DND-41 (cell line): ENCODE results near the gene GSDME.

Source experiments
- ATAC-seq: fragments of 200-7000 bp; cut with Tn5 transposase; 3 replicates; pipeline ENCODE4 v1.9.1; 2021; ENCODE audit warnings: low read depth; ENCODE audit not compliant: insufficient read depth
- DNase-seq: peaks from one replicate; pipeline ENCODE4 v3.0.0-alpha.2; 2020
- H2AFZ ChIP-seq: 2 replicates; pipeline ENCODE4 v1.6.0; 2012; ENCODE audit warnings: low read depth, low read length
- H3K27ac ChIP-seq: 2 replicates; pipeline ENCODE4 v1.5.1; 2012; ENCODE audit warnings: low read length, inconsistent platforms
- H3K27me3 ChIP-seq: fragments of 200-600 bp; sonication (generic); 2 replicates; pipeline ENCODE4 v1.6.0; 2012; ENCODE audit warnings: low read length, mild to moderate bottlenecking, inconsistent platforms; ENCODE audit not compliant: insufficient read depth, poor library complexity
- H3K36me3 ChIP-seq: 2 replicates; pipeline ENCODE4 v1.5.1; 2012; ENCODE audit warnings: low read length, inconsistent platforms; ENCODE audit not compliant: insufficient read depth
- H3K4me1 ChIP-seq: 2 replicates; pipeline ENCODE4 v1.5.1; 2012; ENCODE audit warnings: mild to moderate bottlenecking, low read length; ENCODE audit not compliant: insufficient read depth
- H3K4me2 ChIP-seq: 2 replicates; pipeline ENCODE4 v1.6.0; 2012; ENCODE audit warnings: mild to moderate bottlenecking, moderate library complexity, low read length, inconsistent platforms; ENCODE audit not compliant: insufficient read depth
- H3K4me3 ChIP-seq, 2 experiments: fragments of 200-600 bp in 1 of 2; shearing (Covaris generic) in 1 of 2; 2 replicates each; pipeline ENCODE4 v1.5.1; 2012 to 2016; ENCODE audit warnings: inconsistent platforms in 2 of 2, low read length in 2 of 2, mild to moderate bottlenecking in 2 of 2, low read depth in 1 of 2, moderate library complexity in 1 of 2
- H3K79me2 ChIP-seq: 2 replicates; pipeline ENCODE4 v1.6.0; 2012; ENCODE audit warnings: low read length, inconsistent platforms; ENCODE audit not compliant: insufficient read depth
- H3K9ac ChIP-seq: 2 replicates; pipeline ENCODE4 v1.6.0; 2012; ENCODE audit warnings: low read depth, mild to moderate bottlenecking, inconsistent platforms, low read length, moderate library complexity
- H3K9me3 ChIP-seq: 2 replicates; pipeline ENCODE4 v1.5.1; 2012; ENCODE audit warnings: low read length, moderate library complexity, mild to moderate bottlenecking, inconsistent platforms; ENCODE audit not compliant: insufficient read depth, severe bottlenecking
- H4K20me1 ChIP-seq: 2 replicates; pipeline ENCODE4 v1.6.0; 2012; ENCODE audit warnings: low read length; ENCODE audit not compliant: insufficient read depth
- EZH2 ChIP-seq: IDR thresholded peaks from 3 replicates; pipeline ENCODE4 v1.6.1; 2012; ENCODE audit warnings: borderline replicate concordance, low read depth, mild to moderate bottlenecking, moderate library complexity, low read length, inconsistent platforms; ENCODE audit not compliant: severe bottlenecking
- TF ChIP-seq, protein P1 (sequence below): IDR thresholded peaks from 2 replicates; pipeline ENCODE4 v1.5.1; 2012; ENCODE audit warnings: borderline replicate concordance, low read length, moderate library complexity, mild to moderate bottlenecking; ENCODE audit not compliant: poor library complexity, severe bottlenecking; ENCODE audit errors: extremely low read depth

Gene GSDME

GRCh38 chr7:24784277-24784676, 27.0 kb upstream of the GSDME start:
- no peaks in the 10 kb centered on the region for H3K79me2 ChIP-seq
- ATAC-seq (no peak), DNase-seq (no peak)
- H3K27me3 ChIP-seq, result no peaks in the 10 kb centered on the region
- no peaks in the 10 kb centered on the region for H3K36me3 ChIP-seq
- H3K4me1 ChIP-seq, result no peaks in the 10 kb centered on the region
- H3K4me3 ChIP-seq, result no peak overlapping the region
- no peak overlapping the region for H3K9ac ChIP-seq
- H4K20me1 ChIP-seq, result no peaks in the 10 kb centered on the region
- no peak overlapping the region for H3K4me2 ChIP-seq
- TF ChIP-seq, protein P1, sequence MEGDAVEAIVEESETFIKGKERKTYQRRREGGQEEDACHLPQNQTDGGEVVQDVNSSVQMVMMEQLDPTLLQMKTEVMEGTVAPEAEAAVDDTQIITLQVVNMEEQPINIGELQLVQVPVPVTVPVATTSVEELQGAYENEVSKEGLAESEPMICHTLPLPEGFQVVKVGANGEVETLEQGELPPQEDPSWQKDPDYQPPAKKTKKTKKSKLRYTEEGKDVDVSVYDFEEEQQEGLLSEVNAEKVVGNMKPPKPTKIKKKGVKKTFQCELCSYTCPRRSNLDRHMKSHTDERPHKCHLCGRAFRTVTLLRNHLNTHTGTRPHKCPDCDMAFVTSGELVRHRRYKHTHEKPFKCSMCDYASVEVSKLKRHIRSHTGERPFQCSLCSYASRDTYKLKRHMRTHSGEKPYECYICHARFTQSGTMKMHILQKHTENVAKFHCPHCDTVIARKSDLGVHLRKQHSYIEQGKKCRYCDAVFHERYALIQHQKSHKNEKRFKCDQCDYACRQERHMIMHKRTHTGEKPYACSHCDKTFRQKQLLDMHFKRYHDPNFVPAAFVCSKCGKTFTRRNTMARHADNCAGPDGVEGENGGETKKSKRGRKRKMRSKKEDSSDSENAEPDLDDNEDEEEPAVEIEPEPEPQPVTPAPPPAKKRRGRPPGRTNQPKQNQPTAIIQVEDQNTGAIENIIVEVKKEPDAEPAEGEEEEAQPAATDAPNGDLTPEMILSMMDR, result no peak
- no peak for TF ChIP-seq EZH2
- no peak overlapping the region for H2AFZ ChIP-seq
- no peak overlapping the region for H3K27ac ChIP-seq
- H3K9me3 ChIP-seq, result peaks cover 3% of the 10 kb centered on the region

DNA sequence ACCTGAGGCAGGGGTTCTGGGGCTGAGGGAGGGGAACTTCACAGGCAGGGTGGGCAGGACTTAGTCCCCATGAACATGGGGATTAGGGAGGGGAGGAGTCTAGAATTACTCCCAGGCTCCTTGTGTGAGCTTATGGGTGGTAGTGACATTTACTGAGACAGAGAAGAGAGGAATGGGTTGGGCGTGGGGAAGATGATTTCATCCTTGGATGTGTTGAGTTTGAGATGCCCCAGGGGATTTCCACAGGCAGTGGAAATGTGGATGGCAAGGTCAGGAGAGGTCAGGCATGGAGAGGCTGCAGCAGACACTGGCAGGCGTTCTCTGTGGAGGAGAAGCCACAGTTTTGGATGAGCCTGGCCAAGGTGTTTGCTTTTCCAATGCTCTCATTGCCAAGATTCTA, 26.4 kb upstream of the GSDME start:
- Histone ChIP-seq H3K4me2 (no peak overlapping the region), H3K4me1 (no peaks in the 10 kb centered on the region), H4K20me1 (no peaks in the 10 kb centered on the region), H3K9me3 (peaks cover 3% of the 10 kb centered on the region), H2AFZ (no peak overlapping the region), H3K4me3 (no peak overlapping the region), H3K36me3 (no peaks in the 10 kb centered on the region), H3K9ac (no peak overlapping the region), H3K27me3 (no peaks in the 10 kb centered on the region), H3K27ac (no peak overlapping the region), H3K79me2 (no peaks in the 10 kb centered on the region)
- no peak for TF ChIP-seq EZH2
- TF ChIP-seq, protein P1, result no peak
- ATAC-seq, result no peak
- no peak for DNase-seq

- DNase-seq, result no peak
- Histone ChIP-seq H2AFZ (no peak overlapping the region), H3K9me3 (peaks cover 3% of the 10 kb centered on the region), H3K27me3 (no peaks in the 10 kb centered on the region), H4K20me1 (no peaks in the 10 kb centered on the region), H3K79me2 (no peaks in the 10 kb centered on the region), H3K4me3 (no peak overlapping the region), H3K4me1 (no peaks in the 10 kb centered on the region), H3K27ac (no peak overlapping the region), H3K4me2 (no peak overlapping the region), H3K36me3 (no peaks in the 10 kb centered on the region), H3K9ac (no peak overlapping the region)
- TF ChIP-seq, protein P1, result no peak
- TF ChIP-seq EZH2, result no peak
- no peak for ATAC-seq
Observed at GRCh38 chr7:24781106-24781505, 23.8 kb upstream of the GSDME start.

DNA sequence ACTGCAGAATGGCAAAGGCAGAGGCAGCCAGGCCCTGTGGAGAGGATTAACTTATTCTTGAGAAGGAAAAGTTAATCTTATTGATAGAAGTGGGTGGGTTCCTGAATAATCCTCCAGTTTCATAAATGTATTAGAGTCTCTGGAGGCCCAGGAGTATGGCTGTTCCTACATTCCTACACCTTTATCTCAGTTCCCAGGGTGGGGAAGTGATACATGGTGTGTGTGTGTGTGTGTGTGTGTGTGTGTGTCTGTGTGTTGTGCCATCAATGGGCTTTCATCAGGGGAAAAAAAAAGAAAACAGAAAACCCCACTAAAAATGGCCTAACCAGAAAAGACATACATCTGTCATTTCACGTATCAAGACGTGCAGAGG, 22.0 kb upstream of the GSDME start:
- no peak for DNase-seq
- H3K36me3 ChIP-seq, result no peaks in the 10 kb centered on the region
- no peak overlapping the region for H3K9ac ChIP-seq
- peaks cover 3% of the 10 kb centered on the region for H3K9me3 ChIP-seq
- no peak overlapping the region for H2AFZ ChIP-seq
- no peak overlapping the region for H3K4me2 ChIP-seq
- no peaks in the 10 kb centered on the region for H3K4me1 ChIP-seq
- H4K20me1 ChIP-seq, result no peaks in the 10 kb centered on the region
- 0 out of 3 replicates have a peak, but pooled peaks have one; percentile 27 for ATAC-seq
- TF ChIP-seq EZH2, result no peak
- TF ChIP-seq, protein P1, result no peak
- no peak overlapping the region for H3K4me3 ChIP-seq
- no peaks in the 10 kb centered on the region for H3K79me2 ChIP-seq
- no peaks in the 10 kb centered on the region for H3K27me3 ChIP-seq
- no peak overlapping the region for H3K27ac ChIP-seq
